22Rv1 (cell line): ENCODE measurements around the gene RNF157.

ENCODE experiments used
- CTCF ChIP-seq: fragments of 450-650 bp; IDR thresholded peaks from 2 replicates; pipeline ENCODE4 v1.5.1; 2017; ENCODE audit warnings: mild to moderate bottlenecking
- ZFX ChIP-seq: fragments of 450-650 bp; IDR thresholded peaks from 2 replicates; pipeline ENCODE4 v1.6.1; 2017; ENCODE audit warnings: antibody characterized with exemption, borderline replicate concordance

GRCh38 chr17:76277300-76278267 is 37.3 kb upstream of the RNF157 start:
- TF ChIP-seq CTCF (no peak), ZFX (no peak)
